GM10266 (cell line): ENCODE results near the gene ISG15.

Experiments used
- DNase-seq: peaks from one replicate; pipeline ENCODE4 v3.0.0; 2012; ENCODE audit errors: extremely low spot score
- TF ChIP-seq, protein P1 (sequence below): IDR thresholded peaks from 2 replicates; pipeline ENCODE4 v1.5.1; 2012; ENCODE audit warnings: mild to moderate bottlenecking, low read depth; ENCODE audit not compliant: control insufficient read depth, insufficient read depth; ENCODE audit errors: missing control alignments

The ISG15 gene

GRCh38 chr1:978835-979743 is 34.2 kb upstream of the ISG15 start:
- TF ChIP-seq, protein P1, sequence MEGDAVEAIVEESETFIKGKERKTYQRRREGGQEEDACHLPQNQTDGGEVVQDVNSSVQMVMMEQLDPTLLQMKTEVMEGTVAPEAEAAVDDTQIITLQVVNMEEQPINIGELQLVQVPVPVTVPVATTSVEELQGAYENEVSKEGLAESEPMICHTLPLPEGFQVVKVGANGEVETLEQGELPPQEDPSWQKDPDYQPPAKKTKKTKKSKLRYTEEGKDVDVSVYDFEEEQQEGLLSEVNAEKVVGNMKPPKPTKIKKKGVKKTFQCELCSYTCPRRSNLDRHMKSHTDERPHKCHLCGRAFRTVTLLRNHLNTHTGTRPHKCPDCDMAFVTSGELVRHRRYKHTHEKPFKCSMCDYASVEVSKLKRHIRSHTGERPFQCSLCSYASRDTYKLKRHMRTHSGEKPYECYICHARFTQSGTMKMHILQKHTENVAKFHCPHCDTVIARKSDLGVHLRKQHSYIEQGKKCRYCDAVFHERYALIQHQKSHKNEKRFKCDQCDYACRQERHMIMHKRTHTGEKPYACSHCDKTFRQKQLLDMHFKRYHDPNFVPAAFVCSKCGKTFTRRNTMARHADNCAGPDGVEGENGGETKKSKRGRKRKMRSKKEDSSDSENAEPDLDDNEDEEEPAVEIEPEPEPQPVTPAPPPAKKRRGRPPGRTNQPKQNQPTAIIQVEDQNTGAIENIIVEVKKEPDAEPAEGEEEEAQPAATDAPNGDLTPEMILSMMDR: no peak
- no peak for DNase-seq

DNA sequence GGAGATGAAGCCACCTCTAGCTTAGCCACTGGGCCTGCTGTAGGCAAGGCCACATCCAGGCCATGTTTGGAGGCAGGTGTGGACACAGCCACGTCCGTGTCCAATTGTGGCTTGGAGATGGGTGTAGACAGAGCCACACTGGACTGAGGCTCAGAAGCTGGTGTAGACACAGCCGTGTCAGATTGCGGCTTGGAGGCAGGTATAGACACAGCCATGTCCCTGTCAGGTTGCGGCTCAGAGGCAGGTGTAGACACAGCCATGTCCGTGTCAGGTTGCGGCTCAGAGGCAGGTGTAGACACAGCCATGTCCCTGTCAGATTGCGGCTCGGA is 33.6 kb upstream of the ISG15 start:
- TF ChIP-seq, protein P1: no peak

DNA sequence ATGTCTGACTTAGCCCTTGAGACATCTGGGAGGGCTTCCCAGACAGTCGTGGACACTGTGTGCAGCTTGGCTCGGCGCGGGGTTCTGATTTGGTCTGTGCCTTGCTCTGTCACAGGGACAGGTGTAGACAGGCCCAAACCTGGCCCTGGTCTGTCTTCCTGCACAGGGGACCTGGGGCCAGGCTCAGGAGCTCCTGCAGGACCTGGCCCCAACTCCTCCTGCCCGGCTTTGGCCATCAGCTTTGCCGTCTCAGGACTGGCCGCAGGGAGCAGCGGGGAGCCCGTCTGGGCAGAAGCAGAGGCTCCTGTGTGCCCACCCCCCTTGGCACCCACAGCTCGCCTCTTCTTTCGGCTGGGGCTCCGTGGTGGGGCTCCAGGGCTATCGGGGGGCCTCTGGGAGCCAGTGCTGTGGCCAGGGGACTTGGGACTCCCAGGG is 33.1 kb upstream of the ISG15 start:
- TF ChIP-seq, protein P1: no peak

More for the DNA sequence above, 33.6 kb upstream of the ISG15 start:
- DNase-seq: no peak

GRCh38 chr1:980602-981395 is 32.5 kb upstream of the ISG15 start:
- TF ChIP-seq, protein P1: no peak
- DNase-seq: no peak

More for the DNA sequence above, 33.1 kb upstream of the ISG15 start:
- no peak for DNase-seq

- no peak for DNase-seq
- TF ChIP-seq, protein P1: no peak
Measured at GRCh38 chr1:981491-981954, 31.8 kb upstream of the ISG15 start.

DNA sequence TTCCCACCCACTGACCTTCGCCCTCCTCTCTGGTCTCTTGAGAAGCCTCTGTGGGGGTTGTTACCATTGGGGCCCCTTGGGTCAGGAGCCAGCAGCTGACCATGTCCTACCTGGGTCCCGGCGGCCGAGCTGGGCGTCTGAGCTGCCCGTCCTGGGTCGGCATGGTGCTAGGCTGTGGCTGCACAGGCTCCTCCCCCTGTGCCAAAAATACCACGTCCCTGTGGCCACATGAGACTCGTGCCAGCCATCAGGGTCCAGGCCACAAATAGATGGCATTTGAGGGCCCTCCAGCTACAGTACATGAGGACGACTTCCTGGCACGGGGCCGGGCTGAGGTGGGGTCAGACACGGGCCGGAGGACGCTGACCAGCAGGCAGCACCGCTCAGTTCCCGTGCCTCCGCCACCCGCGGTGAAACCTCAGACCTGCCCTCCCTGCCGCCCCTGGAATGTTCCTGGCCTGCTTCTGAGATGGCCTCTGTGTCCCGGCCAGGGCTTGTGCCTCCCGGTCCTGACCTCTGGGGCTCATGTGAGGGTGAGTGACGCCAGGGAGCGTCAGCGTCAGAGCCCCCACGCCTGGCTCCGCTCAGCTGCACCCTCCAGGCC is 31.2 kb upstream of the ISG15 start, which contains the start of gene PERM1:
TSS of gene PERM1 (minus strand) at position 139 of the 604 bp plus-strand sequence. CDS start 1,064 bp downstream, outside the sequence.
- DNase-seq: no peak
- TF ChIP-seq, protein P1: no peak
